GM19372 (cell line): ENCODE data around the gene COL1A1.

Experiments used
- ATAC-seq: cut with Tn5 transposase; IDR thresholded peaks from one replicate; pipeline ENCODE4 v1.9.1; 2021; ENCODE audit warnings: mild to moderate bottlenecking, low read depth, moderate library complexity; ENCODE audit not compliant: unreplicated experiment

Gene COL1A1

GRCh38 chr17:50201276-50201854, at the start of gene COL1A1:
TSS of gene COL1A1 (minus strand) at chr17:50201631. CDS start at chr17:50201513, 118 bp downstream.
- ATAC-seq: no peak

- no peak for ATAC-seq
Measured at GRCh38 chr17:50248255-50248654, 46.8 kb upstream of the COL1A1 start.

- ATAC-seq: no peak
Measured at GRCh38 chr17:50244771-50245170, 43.3 kb upstream of the COL1A1 start.

GRCh38 chr17:50241431-50241830, 40.0 kb upstream of the COL1A1 start:
- ATAC-seq: no peak

GRCh38 chr17:50240851-50241250, 39.4 kb upstream of the COL1A1 start:
- ATAC-seq: no peak

- no peak for ATAC-seq
Measured at GRCh38 chr17:50239937-50240336, 38.5 kb upstream of the COL1A1 start.

GRCh38 chr17:50238601-50239280, 37.3 kb upstream of the COL1A1 start:
- no peak for ATAC-seq

GRCh38 chr17:50237901-50238300, 36.5 kb upstream of the COL1A1 start:
- ATAC-seq: no peak

- ATAC-seq: no peak
Measured at GRCh38 chr17:50234581-50234980, 33.1 kb upstream of the COL1A1 start.

GRCh38 chr17:50225701-50226240, 24.3 kb upstream of the COL1A1 start:
- no peak for ATAC-seq

- ATAC-seq: no peak
Measured at GRCh38 chr17:50222922-50223321, 21.5 kb upstream of the COL1A1 start.

- no peak for ATAC-seq
Measured at GRCh38 chr17:50221864-50222545, 20.6 kb upstream of the COL1A1 start.

- ATAC-seq: no peak
Measured at GRCh38 chr17:50221266-50221863, 19.9 kb upstream of the COL1A1 start.

GRCh38 chr17:50220811-50221210, 19.4 kb upstream of the COL1A1 start:
- no peak for ATAC-seq

GRCh38 chr17:50219939-50220465, 18.6 kb upstream of the COL1A1 start:
- no peak for ATAC-seq

GRCh38 chr17:50219342-50219741, 17.9 kb upstream of the COL1A1 start:
- ATAC-seq: no peak

- no peak for ATAC-seq
Measured at GRCh38 chr17:50218771-50219315, 17.4 kb upstream of the COL1A1 start.

- no peak for ATAC-seq
Measured at GRCh38 chr17:50218071-50218759, 16.8 kb upstream of the COL1A1 start.

- ATAC-seq: no peak
Measured at GRCh38 chr17:50217591-50217990, 16.2 kb upstream of the COL1A1 start.
